Activated gamma-delta T cell (primary cell): ENCODE data around the gene FNIP2.
"Not testable (repeated sequence)": the region's sequence is repeated elsewhere in the genome, so short reads cannot be mapped to it uniquely, and the experiment has no call there.

Experiments used
- DNase-seq: peaks from one replicate; lab custom pipeline; 2025; lab: John Stamatoyannopoulos, UW

Gene FNIP2

DNA sequence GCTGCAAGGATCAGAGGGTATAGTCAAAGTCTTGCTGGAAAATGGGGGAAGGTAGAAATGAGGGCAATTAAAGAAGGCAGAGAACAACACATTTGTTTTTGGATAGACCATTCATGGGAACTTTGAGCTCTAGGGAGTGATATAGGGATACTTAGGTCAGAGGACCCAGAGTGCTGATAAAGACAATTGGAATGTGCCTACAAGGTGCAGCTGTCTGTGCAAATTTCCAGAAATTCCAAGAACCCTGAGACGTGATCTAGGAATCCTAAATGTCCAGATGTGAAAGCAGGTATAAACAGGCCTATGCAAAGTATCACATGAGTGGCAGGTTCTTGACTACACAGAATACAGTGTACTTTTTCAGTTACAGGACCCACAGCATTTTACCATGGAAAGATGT, 24.2 kb downstream of the FNIP2 start:
- no peak for DNase-seq

DNA sequence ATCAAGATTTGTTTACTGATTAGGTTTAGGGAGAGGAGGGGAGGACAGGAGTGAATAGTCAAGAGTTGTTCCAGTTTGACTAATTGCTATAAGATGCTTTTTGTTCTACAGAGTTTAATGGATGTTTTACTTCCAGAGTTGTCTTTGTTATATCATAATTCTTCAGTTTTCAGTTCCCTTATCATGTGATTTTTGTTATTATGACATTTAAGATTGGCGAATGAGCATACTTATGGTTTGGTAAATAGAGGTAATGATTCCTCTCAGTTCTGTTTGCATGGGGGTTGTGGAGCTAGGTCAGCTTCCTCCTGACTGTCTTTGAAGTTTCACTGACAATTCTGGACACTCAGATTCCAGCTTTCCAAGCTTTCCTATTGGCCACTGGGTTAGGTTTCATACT, 24.6 kb downstream of the FNIP2 start:
- not testable (repeated sequence) for DNase-seq

DNA sequence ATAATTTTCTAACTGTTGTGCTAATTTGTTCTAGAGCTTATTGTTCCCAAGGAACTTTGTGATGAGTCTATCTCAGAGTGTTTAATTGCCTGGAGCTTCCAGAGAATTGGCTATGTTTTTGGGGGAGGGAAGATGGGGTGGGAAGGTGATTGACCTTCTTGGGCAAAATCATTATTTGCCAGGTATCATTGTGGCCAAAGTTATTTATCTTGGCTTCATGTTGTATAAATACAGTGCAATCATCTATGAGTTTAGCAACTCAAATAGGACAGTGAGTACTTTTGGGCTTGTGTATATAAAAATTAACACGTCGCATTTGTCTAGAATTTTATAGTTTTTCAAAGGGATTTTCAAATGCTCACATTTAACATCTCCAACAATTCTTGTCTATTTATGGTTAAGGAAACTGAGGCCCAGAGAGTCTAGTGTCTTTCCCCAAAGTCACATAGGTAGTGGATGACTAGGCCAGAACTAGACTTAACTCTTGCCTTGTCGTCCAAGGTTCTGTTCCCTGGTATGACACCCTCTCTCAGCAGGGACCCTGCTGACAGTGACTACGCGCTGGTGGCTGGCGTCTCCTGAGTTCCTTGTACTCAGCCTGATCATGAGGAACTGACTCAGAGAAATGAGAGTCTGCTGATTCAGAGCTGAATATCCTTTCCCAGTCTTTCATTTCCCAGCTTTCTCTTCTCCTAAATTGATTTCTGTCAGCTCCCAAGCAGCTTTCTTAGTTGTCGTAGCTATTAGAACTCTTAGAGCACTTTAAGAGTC, 27.7 kb downstream of the FNIP2 start:
- DNase-seq, result no peak

DNA sequence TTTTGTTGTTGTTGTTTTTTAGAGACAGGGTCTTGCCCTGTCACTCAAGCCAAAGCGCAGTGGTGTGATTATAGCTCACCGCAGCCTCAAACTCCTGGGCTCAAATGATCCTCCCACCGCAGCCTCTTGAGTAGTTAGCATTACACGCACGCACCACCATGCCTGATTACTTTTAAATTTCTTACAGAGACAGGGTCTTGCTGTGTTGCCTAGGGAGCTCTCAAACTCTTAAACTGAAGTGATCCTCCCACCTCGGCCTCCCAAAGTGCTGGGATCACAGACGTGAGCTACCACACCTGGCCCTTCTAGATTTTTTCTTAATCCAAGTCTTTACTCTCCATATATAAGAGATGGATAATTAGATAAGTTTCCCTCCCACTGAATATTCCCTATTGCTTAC, 29.2 kb downstream of the FNIP2 start:
- no peak for DNase-seq

DNA sequence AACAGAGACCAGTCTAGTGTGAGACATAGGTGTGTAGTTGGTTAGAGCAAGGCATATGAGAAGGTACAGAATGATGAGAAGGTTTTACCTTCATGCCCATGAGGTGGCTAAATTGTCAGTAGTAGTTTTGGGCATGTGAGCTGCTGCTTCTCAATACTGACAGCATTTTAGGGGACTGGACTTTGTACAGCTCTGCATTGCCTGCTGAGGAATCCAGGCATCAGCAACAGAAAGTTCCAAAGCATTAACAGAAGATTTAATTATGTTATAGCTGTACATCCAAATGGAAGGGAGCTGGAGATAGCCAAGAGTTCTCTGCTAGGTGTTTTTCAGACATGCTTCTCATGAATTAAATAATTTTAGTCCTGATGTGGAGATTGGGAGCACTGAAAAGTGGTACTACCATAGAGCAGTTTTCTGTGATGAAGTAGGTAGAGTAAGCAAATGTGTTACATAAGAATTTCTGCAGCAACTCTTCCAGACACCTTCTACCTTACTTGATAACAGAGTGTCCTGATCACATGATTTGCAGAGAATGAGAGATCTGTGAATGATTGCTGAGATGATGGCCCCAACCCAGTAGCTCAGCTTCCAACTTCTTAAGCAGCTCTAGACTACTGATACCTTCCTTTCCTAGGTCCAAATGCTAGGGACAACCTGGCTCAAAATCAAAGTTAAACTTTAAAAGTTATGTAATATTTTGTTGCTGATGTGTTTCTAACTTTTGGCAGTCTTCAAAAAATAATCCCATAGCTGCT, 30.4 kb downstream of the FNIP2 start:
- DNase-seq, result no peak

DNA sequence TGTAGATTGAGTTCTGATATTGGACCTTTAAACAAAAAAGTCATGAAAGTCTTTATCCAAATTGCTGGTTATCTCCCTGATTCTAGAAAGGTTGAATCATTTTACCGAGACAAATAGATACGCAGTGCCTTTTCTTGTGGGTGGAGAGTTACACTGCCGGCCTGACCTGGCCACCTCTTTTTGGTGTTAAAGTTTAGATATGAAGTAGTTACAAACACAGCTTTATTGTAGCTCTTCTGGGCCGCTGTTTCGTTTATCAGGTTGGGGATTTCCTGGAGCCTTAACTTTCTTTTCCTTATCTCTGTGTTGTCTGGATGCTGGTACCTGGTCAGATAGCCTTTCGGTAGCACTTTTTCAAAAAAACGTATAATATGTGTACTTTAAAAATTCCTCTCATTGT, 31.0 kb downstream of the FNIP2 start:
- no peak for DNase-seq

DNA sequence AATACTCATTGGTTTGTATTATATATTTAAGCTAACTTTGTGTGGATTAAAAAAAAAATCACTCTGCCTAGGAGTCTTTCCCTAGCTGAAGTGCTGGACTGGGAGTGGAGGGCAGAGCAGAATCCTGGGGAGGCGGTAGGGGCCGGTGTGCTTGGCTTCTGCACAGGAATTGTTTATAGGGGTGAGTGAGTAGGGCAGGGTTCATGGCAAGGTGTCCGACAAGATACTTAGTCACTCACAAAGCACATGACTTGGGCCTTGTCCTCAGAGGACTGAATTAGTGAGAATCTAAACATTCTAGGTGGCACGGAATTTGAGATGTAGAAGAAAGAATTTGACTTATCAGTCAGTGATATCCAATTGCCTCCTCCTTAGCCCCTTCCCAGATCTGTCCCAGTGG, 32.2 kb downstream of the FNIP2 start:
- DNase-seq, result no peak

DNA sequence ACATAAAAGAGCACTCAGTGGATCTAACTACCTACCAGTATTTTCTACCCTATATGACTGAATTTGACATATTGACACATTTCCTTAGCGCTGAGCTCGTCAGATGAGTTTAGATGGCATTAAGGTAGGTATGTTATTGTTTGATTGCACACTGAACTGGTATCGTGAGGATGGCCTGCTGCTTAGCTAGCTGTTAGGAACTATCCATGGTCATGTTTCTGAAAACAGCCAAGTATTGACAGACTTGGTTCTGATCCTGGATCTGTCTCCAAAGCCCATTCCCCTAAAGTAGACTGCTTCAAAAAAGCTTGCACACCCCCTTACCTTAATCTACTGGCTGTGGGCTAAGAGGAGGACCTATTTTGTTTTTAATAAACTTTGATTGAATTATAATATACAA, 32.9 kb downstream of the FNIP2 start:
- DNase-seq, result no peak

DNA sequence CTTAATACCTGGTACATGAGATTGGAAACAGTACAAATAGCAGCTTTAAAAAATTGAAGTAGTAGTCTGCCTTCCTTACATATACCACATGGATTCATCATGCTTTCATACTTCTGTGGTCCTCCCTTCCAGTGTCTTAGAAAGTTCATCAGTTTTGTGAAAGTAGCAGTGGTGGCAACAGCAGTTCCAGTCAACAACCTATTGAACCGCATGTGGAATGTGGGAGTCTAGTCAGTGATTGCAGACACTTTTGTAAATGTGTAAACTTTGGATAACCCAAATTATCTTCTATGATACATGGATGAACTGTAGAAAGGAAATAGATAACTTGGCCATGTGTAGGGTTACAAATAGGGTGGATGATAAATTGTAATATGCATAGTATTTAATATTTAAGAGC, 34.1 kb downstream of the FNIP2 start:
- DNase-seq, result no peak

DNA sequence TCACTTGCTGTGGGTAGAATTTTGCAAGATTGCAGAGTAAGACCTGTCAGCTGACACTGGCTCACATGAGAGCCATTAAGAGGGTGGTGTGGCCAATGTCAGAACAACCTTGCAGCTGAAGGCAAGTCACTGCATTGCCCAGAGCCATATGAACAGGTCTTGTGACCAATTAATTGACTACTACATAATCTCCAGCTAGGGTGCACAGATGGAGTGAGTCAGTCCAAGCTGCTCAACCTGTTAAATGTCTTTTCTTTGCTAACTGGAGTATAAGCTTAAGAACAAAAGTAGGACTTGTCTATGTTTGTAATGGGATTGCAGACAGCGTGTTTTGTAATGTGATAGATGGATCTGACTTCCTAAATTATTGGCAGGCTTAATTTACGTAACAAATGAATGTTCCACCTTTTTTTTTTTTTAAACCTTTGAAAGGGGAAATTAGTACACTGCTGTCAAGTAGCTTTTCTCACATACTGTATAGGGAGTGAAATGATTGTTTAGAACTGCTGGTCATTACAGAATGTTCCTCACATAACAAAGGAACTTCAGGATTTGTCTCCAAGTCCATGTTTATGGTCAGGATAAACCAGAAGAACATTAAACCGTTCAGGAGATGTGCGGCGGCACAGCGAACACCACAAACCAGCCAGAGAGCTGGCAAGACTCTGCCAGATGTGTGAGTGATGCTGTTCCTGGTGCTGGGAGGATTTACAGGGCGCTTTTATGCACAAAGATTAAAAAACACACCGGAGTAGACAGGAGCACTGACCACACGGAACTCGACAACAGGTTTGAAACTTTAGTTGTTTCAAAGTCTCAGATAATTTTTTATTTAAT, 37.0 kb downstream of the FNIP2 start:
- no peak for DNase-seq

DNA sequence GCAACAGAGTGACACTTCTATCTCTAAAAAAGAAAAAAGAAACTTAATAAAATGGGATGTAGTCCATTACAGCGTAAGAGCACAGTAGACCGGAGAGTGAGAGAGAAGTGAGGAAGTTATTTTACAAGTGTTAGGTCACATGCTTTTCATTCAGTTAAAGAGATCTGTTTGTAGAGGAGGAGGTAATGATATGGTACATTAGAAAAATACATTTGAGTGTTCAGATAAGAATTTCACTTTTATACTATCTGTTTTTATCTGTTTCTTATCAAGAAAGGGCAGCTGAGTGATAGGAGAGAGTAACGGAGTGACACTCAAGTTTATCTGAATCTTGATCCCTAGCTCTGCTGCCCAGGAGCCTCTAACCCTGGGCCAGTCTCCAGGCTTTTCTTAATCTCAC, 38.9 kb downstream of the FNIP2 start:
- DNase-seq, result no peak

DNA sequence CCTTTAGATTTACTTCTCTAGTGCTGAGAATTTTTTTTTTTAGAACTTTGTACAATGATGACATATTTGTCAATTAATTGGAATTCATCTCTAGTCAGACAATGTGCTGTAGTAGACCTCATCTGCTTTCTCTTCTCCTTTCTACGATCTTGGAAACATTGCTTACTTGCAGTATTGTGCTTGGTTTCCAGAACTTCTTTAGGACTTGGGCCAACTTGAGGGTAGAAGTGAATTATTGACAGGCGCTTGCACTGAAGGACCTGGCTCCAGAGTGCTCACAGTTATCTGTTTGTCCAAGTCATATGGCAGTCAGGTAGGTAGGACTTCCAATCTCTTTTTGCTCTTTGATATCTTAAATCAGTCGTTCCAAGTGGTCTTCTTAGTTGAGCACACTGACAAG, 39.6 kb downstream of the FNIP2 start:
- DNase-seq, result no peak

DNA sequence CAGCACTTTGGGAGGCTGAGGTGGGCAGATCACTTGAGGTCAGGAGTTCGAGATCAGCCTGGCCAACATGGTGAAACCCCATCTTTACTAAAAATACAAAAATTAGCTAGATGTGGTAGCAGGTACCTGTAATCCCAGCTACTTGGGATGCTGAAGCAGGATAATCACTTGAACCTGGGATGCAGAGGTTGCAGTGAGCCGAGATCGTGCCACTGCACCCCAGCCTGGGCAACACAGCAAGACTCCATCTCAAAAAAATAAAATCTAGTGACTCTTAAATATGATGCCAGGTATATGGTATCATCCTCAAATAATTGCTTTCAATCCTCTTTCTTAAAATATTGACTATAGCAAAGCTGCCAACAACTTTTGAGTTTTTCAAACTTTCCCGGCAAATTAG, 40.4 kb downstream of the FNIP2 start:
- DNase-seq, result not testable (repeated sequence)

DNA sequence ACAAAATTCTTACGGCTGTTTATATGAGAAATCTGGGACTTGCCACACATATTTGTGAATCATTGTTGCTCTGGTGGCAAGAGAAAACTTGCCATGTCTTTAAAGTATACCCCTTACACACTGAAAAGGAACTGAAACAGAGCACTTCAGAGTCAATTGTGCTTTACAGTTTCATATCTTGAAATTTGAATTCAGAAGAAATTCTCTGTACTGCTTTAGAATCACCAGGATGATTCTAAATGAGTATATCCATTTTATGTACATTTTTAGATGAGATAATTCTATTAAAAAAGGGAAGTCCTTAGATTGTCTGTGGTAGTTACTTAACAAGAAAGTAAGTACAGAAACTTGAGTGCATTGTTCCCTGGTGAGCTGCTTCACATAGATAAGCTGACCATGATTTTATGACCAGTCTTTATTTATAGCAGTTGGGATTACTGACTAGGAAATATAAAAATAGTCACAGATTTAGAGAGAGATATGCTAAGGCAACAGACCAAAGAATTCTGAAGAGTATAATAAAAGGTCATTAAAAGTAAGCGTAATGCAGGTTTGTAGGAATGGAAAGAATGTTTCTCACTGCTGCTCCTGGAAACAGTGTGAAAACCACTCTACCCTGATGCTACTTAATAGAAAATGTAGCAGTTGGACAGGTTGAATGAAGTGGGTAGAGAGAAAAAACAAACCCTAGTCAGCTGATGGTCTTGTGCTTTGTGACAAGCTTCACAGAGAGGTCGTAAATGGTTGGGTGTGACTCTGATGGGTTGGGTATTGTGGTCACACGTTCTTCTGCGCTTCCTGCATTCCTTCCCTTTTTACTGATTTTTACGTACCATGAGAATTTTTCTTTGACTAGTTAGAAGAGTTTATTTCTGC, 41.0 kb downstream of the FNIP2 start:
- no peak for DNase-seq

DNA sequence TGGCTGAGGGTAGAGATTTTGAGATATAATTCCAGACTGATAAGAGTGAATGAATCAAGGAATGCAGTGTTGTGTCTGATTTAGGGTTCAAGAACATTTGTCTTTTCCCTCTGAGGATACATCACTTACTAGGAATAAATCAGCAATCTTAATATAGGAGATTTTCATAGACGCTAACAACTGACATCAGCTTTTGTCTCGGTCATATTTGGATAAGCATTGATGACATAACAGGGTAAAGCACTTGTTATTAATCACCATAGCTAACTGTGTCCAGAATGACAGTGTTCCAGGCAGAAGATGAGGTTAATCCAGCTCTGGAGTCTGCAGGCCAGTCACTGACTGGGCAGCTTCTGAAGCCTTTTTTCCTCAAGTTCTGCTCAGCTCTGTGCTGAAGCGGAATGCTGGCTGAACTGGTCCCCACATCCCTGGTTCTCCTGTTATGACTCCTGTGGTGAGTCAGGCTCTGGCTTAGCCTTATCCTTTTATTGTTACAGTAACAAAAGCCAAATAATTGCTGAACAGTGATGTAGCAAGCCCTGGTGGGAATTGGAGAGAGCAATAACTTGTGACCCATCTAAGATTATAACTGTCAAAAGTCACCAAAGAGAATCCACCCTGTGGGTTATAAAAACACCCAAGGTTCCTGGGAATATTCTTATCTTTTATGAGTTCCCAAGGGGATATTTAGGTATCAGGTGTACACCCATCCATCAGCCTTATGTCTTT, 41.8 kb downstream of the FNIP2 start:
- DNase-seq, result no peak

DNA sequence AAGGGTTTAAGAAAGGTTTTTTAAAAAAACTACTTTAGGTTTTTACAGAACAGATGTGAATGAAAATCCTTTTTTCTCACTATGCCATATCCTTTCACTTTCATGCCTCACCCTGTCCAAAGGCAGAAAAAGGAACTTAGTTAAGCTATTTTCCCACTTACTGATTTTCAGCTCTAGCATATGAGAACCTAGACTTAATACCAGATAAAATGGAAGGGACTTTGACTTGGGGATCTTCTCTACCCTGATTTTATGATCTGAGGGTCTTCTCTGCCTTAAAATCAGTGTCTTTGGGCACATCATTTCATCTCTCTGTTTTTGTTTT, 42.4 kb downstream of the FNIP2 start:
- no peak for DNase-seq

DNA sequence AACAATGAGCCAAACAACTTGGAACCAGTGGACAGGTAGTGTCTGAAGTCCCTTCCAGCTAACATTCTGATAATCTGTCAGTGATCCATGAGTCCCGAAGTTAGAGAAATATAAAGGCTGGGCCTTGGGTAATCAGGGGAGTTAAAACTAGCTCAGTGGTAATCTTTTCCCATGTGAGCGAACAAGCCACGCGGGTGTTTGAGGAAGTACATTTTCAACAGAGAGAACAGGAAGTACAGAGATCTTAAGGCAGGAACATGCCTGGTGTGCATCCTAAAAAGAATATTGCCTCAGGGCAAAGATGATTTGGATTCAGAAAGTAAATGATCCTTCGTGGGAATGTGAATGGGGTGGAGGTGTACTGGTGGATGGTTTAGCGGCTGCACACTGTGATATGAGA, 42.9 kb downstream of the FNIP2 start:
- no peak for DNase-seq

DNA sequence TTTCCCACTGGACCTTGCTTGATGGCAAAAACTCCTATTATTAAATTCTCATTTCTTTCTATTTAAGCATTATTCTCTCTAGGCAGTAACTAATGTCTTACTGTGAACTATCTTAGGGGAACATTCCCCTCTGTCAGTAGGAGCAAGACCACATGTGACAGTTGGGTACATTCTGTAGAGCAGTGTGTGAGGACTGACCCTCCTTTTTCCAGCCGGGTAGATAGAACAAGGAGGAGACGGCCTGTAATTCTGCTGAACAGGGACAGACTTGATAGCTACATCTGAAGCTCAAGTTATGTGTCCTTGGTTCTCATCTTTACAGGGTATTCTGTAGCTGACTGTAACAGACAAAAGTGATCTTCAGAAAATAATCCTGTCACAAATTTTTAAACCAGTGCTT, 43.3 kb downstream of the FNIP2 start:
- DNase-seq, result no peak

DNA sequence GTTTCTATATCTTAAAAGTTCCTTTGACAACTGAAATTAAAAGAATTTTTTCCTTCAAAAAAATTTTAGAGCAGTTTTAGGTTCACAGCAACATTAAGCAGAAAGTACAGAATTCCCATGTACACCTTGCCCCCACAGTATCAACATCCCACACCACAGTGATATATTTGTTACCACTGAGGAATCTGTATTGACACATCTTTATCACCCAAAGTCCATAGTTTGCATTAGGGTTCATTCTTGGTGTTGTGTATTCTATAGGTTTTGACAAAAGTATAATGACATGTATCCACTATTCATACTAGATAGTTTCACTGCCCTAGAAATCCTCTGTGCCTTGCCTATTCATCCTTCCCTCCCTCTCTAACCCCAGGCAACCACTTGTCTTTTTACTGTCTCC, 43.7 kb downstream of the FNIP2 start:
- no peak for DNase-seq

DNA sequence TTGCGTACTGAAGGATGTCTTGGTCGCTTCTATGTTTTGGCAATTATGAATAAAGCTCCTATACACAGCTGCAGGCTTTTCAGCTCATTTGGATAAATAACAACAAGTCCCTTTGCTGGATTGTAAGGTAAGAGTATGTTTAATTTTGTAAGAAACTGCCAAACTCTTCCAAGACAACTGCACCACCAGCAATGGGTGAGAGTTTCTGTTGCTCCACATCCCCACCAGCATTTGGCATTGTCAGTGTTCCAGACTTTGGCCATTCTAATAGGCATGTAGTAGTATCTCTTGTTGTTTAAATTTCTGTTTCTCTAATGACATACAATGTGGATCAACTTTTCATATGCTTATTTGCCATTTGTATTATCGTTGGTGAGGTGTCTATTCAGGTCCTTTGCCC, 44.3 kb downstream of the FNIP2 start:
- no peak for DNase-seq

DNA sequence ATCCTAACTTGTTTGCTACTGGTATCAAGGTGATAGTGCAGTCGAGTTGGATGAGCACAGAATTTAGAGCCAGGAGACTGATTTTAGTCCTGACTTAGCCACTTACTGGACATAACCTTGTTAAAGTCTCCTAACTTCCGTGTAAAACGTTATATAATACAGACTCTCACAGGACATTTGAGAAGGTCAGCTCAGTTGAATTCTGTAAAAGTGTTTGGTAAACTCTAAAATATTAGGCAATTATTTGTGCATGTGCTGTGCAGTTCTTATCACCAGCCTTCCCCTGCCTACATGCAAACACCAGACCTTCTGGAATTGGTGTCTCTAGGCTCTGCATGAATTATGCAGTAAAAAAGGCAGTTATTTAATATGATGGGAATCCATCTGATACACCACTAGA, 45.4 kb downstream of the FNIP2 start:
- no peak for DNase-seq
